Endothelial cell of hepatic sinusoid (primary cell): ENCODE measurements around the gene LYZL1.
"Not testable (repeated sequence)": the region's sequence is repeated elsewhere in the genome, so short reads cannot be mapped to it uniquely, and the experiment has no call there.

ENCODE experiments used
- in situ Hi-C: cut with HindIII; loops from 2 replicates; pipeline ENCODE4 v1.10.0; 2017; ENCODE audit warnings: low sequenced_read_pairs

LYZL1 gene

GRCh38 chr10:29257784-29258135 lies 31.1 kb upstream of the LYZL1 start:
- in situ Hi-C loops, result loop anchor here (5.0 kb wide), 1 partner anchor 125 kb away; no protein-coding TSS in a partner anchor

- in situ Hi-C loops, result loop anchor here (5.0 kb wide), 1 partner anchor 127 kb away; no protein-coding TSS in a partner anchor
Measured at GRCh38 chr10:29259498-29259897, 29.4 kb upstream of the LYZL1 start.

- in situ Hi-C loops, result no loop called here
Measured at GRCh38 chr10:29263506-29263905, 25.4 kb upstream of the LYZL1 start.

- in situ Hi-C loops, result no loop called here
Measured at GRCh38 chr10:29265210-29265768, 23.6 kb upstream of the LYZL1 start.

- in situ Hi-C loops, result no loop called here
Measured at GRCh38 chr10:29266641-29267040, 22.2 kb upstream of the LYZL1 start.

GRCh38 chr10:29268011-29268410 lies 20.9 kb upstream of the LYZL1 start:
- in situ Hi-C loops, result no loop called here

- in situ Hi-C loops, result no loop called here
Measured at GRCh38 chr10:29269486-29269885, 19.4 kb upstream of the LYZL1 start.

- in situ Hi-C loops, result no loop called here
Measured at GRCh38 chr10:29270883-29271282, 18.0 kb upstream of the LYZL1 start.

GRCh38 chr10:29271877-29272276 lies 17.0 kb upstream of the LYZL1 start:
- in situ Hi-C loops, result no loop called here

GRCh38 chr10:29273478-29273877 lies 15.4 kb upstream of the LYZL1 start:
- in situ Hi-C loops, result no loop called here

- in situ Hi-C loops, result no loop called here
Measured at GRCh38 chr10:29276251-29276850, 12.5 kb upstream of the LYZL1 start.

- in situ Hi-C loops, result no loop called here
Measured at GRCh38 chr10:29277296-29277695, 11.6 kb upstream of the LYZL1 start.

- in situ Hi-C loops, result no loop called here
Measured at GRCh38 chr10:29279779-29280487, 8.9 kb upstream of the LYZL1 start.

GRCh38 chr10:29280488-29280840 lies 8.4 kb upstream of the LYZL1 start:
- in situ Hi-C loops, result no loop called here

- in situ Hi-C loops, result no loop called here
Measured at GRCh38 chr10:29285624-29286051, 3.2 kb upstream of the LYZL1 start.

GRCh38 chr10:29287635-29288034 lies 1.2 kb upstream of the LYZL1 start:
- in situ Hi-C loops, result no loop called here

- in situ Hi-C loops, result not testable (repeated sequence)
Measured at GRCh38 chr10:29291561-29291960, 2.7 kb downstream of the LYZL1 start.

- in situ Hi-C loops, result not testable (repeated sequence)
Measured at GRCh38 chr10:29292406-29292805, 3.5 kb downstream of the LYZL1 start.

GRCh38 chr10:29295813-29296212 lies 6.9 kb downstream of the LYZL1 start:
- in situ Hi-C loops, result no loop called here

GRCh38 chr10:29297678-29298077 lies 8.8 kb downstream of the LYZL1 start:
- in situ Hi-C loops, result no loop called here

GRCh38 chr10:29301359-29301910 lies 12.6 kb downstream of the LYZL1 start:
- in situ Hi-C loops, result no loop called here

GRCh38 chr10:29302499-29302898 lies 13.6 kb downstream of the LYZL1 start:
- in situ Hi-C loops, result no loop called here
